ENCODE results near the gene P4HA1.
"Not testable (repeated sequence)": the region's sequence is repeated elsewhere in the genome, so short reads cannot be mapped to it uniquely, and the experiment has no call there.

The P4HA1 gene

DNA sequence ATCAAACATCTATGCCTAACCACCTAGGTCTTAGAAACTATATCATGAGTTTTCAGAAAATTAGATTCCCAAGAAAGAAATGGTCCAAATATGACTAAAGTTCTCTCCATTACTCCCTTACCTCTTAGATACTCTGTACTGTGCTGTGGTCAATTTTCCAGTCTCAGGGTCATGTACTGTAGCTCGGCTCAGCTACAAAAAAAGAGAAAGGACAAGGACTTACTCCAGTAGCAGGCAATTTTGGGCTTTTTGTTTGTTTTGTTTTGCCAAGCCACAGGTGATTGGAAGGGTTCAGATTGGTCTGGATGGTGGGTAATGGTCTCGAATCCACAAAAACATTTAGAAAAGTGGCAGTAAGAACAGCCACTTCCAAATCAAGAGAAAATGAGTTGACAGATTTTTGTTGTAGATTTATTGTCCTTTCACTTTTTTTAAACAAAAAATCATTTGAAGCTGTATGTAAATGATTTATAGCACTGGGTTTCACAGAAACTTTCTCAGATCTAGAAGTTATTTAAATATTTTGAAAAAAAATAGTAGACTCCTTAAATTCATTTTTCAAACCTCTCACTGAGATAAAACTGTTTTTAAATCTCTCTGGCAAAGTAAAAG is 52.8 kb downstream of the P4HA1 start:
- in situ Hi-C loops (cut with HindIII; ENCODE audit: low sequenced_read_pairs): no loop called here

DNA sequence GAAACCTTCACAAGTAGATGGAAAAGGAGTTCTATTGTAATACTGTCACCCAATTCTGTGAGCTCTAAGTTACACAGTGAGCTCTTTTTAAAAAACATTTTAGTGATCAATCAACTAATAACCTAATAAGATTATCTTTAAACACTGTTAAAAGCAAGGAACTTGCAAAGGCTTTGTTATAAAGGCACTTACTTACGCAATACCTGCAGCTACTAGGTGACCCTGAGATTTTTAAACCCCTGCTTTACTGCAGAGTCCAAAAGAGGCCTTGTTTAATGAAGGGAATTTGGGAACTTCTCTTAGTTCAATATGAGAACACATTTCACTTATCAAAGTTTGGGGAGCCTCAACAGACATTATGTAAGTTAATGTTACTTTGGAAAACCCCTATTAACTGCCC is 53.3 kb downstream of the P4HA1 start:
- in situ Hi-C loops (cut with HindIII; ENCODE audit: low sequenced_read_pairs): no loop called here

DNA sequence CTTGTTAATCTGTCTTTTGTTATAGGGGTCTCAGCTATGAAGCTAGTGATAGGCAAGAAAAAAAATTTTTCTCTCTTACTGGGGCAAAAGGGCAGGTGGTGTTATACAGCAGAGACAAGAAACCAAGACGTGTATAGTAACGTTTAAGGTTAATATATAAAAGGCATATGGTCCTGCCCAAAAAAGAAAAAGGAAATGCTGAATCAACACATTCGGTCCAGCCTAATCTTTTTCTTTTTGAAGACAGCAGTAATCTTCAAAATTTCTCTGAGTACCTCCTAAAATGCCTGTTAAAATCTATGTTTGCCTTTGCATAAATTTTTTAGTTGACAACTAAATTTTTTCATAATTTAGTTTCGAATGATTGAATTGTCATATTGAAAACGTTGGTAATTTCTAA is 54.5 kb downstream of the P4HA1 start:
- in situ Hi-C loops (cut with HindIII; ENCODE audit: low sequenced_read_pairs): no loop called here

- in situ Hi-C loops (cut with HindIII; ENCODE audit: low sequenced_read_pairs): no loop called here
Observed at GRCh38 chr10:73039635-73040034, 57.0 kb downstream of the P4HA1 start.

- in situ Hi-C loops (cut with HindIII; ENCODE audit: low sequenced_read_pairs): not testable (repeated sequence)
Observed at GRCh38 chr10:73036285-73036684, 60.4 kb downstream of the P4HA1 start.

DNA sequence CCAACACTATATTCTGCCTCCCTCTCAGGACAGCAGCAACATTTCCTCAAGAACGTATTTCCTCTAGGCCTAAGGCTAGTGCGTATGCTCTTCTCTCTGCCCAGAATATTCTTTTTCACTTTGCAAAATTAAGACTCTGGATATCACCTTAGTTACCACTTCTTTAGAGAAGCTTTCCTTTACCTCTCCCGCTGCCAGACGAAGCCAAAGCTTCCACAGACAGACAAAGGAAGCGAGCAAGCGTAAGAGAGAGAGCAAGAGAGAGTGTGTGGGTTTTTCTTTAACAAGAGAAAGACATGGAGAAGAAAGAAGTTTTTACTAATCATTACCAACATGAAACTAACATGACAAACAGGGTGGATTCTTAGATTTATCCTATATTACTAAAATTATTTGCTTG is 64.1 kb downstream of the P4HA1 start:
- in situ Hi-C loops (cut with HindIII; ENCODE audit: low sequenced_read_pairs): no loop called here

GRCh38 chr10:73026623-73027022 is 70.0 kb downstream of the P4HA1 start:
- in situ Hi-C loops (cut with HindIII; ENCODE audit: low sequenced_read_pairs): not testable (repeated sequence)

GRCh38 chr10:73023455-73024070 is 73.1 kb downstream of the P4HA1 start:
- in situ Hi-C loops (cut with HindIII; ENCODE audit: low sequenced_read_pairs): not testable (repeated sequence)

GRCh38 chr10:73022961-73023360 is 73.7 kb downstream of the P4HA1 start:
- in situ Hi-C loops (cut with HindIII; ENCODE audit: low sequenced_read_pairs): not testable (repeated sequence)

GRCh38 chr10:73021538-73022164 is 75.0 kb downstream of the P4HA1 start:
- in situ Hi-C loops (cut with HindIII; ENCODE audit: low sequenced_read_pairs): not testable (repeated sequence)

- in situ Hi-C loops (cut with HindIII; ENCODE audit: low sequenced_read_pairs): no loop called here
Observed at GRCh38 chr10:73021050-73021449, 75.6 kb downstream of the P4HA1 start.

DNA sequence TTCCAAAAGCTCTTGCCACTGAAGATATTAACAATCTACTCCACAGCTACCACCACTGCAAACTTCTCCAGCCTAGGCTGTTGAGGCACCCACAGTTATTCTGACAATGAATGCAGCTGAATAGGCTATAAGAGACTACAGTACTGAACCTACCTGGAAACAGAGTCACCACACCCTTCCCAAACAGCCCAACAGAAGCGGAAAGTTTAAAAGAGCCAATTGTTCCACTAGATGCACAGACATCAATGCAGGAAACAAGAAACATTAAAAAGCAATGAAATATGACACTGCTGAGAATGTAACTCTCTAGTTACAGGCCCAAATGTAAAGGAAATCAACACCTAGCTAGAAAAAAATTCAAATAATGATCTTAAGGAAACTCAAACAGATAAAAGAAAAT is 77.6 kb downstream of the P4HA1 start:
- in situ Hi-C loops (cut with HindIII; ENCODE audit: low sequenced_read_pairs): no loop called here

GRCh38 chr10:73018632-73019031 is 78.0 kb downstream of the P4HA1 start:
- in situ Hi-C loops (cut with HindIII; ENCODE audit: low sequenced_read_pairs): no loop called here

- in situ Hi-C loops (cut with HindIII; ENCODE audit: low sequenced_read_pairs): no loop called here
Observed at GRCh38 chr10:73017955-73018480, 78.6 kb downstream of the P4HA1 start.

DNA sequence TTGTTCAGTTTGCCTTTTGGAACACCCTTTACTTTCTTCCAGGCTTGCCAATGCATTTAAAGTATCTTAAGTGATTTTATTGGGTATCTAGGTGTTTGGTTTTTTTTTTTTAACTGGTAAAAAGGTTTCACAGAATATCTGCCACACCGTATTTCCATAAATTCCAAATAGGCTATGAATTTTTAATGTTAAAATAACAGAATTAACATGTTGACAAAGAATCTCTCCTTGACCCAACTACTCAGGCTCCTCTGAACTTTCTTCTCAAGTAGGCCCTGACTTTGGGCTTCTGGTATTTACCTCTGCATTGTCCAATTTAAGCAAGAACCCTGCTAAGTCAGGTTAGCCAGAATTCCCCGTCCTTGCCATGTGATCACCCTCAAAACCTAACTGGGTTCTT is 80.9 kb downstream of the P4HA1 start:
- in situ Hi-C loops (cut with HindIII; ENCODE audit: low sequenced_read_pairs): no loop called here

DNA sequence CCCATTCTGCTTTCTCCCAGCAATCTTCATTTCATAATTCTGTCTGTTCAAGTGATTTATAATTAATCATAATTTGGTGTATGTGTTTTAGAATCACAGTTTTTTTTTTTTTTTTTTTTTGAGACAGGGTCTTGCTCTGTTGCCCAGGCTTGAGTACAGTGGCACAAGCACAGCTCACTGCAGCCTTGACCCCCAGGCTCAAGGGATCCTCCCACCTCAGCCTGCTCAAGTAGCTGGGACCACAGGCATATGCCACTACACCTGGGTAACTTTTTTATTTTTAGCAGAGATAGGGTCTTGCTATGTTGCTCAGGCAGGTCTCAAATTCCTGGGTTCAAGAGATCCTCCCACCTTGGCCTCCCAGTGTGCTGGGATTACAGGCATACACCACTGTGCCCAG is 92.8 kb downstream of the P4HA1 start:
- in situ Hi-C loops (cut with HindIII; ENCODE audit: low sequenced_read_pairs): no loop called here

DNA sequence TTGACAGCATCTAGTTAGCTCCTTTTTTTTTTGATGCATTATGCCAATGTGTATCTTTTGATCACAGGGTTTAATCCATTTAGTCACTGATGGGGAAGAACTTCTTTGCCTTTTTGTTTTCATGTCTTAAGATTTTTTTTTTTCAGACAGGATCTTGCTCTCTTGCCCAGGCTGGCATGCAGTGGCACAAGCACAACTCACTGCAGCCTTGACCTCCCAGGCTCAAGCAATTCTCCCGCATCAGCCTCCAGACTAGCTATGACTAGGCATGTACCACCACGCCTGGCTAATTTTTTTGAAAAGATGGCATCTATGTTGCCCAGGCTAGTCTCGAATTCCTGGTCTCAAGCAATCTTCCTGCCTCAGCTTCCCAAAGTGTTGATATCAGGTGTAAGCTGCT is 95.7 kb downstream of the P4HA1 start:
- in situ Hi-C loops (cut with HindIII; ENCODE audit: low sequenced_read_pairs): no loop called here

DNA sequence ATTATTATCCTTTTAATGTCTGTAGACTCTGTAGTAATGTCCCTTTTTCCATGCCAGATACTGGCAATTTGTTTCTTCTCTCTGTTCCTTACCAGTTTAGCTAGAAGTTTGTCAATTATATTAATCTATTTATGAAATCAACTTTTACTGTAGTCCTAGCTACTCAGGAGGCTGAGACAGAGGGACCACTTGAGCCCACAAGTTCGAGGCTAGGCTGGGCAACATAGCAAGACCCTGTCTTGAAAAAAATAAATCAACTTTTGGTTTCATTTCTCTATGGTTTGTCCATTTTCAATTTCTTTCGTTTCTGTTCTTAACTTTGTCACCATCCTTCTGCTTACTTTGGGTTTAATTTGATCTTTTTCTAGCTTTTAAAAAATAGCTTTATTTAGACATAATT is 99.6 kb downstream of the P4HA1 start:
- in situ Hi-C loops (cut with HindIII; ENCODE audit: low sequenced_read_pairs): no loop called here

GRCh38 chr10:72995459-72995858 is 101.2 kb downstream of the P4HA1 start:
- in situ Hi-C loops (cut with HindIII; ENCODE audit: low sequenced_read_pairs): not testable (repeated sequence)

- in situ Hi-C loops (cut with HindIII; ENCODE audit: low sequenced_read_pairs): not testable (repeated sequence)
Observed at GRCh38 chr10:72989771-72990170, 106.9 kb downstream of the P4HA1 start.

DNA sequence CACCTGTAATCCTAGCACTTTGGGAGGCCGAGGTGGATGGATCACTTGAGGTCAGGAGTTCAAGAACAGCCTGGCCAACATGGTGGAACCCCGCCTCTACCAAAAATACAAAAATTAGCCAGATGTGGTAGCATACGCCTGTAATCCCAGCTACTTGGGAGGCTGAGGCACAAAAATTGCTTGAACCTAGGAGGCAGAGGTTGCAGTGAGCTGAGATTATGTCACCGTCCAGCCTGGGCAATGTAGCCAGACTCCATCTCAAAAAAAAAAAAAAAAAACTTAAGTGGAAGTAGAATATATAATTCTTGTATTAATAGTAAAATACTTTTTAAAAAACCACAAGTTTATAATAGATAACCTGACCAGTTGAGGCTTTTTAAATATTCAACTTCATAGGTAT is 112.0 kb downstream of the P4HA1 start:
- in situ Hi-C loops (cut with HindIII; ENCODE audit: low sequenced_read_pairs): not testable (repeated sequence)

GRCh38 chr10:72981882-72982529 is 114.7 kb downstream of the P4HA1 start:
- in situ Hi-C loops (cut with HindIII; ENCODE audit: low sequenced_read_pairs): no loop called here
